ENCODE measurements around the gene NCF2.
A peak's percentile ranks its signal among the peaks of the same experiment; 100 is the strongest.
"Not testable (repeated sequence)": the region's sequence is repeated elsewhere in the genome, so short reads cannot be mapped to it uniquely, and the experiment has no call there.

Gene NCF2

GRCh38 chr1:183626236-183626635 is 36.0 kb upstream of the NCF2 start:
- peaks cover 21 to 22% of the 10 kb centered on the region in 2 donors for H3K4me1 Mint-ChIP-seq (ENCODE audit: low read depth in 2 of 2)
- not testable (repeated sequence) for H3K9me3 Mint-ChIP-seq; ATAC-seq (replicated peaks); H3K27me3 Mint-ChIP-seq; H3K27ac Mint-ChIP-seq; H3K4me3 Mint-ChIP-seq; DNase-seq
- H3K36me3 Mint-ChIP-seq (ENCODE audit: insufficient read depth): peaks cover 74% of the 10 kb centered on the region

GRCh38 chr1:183622884-183623785 is 32.9 kb upstream of the NCF2 start:
- Mint-ChIP-seq H3K36me3 (ENCODE audit: insufficient read depth) (peaks cover 43% of the 10 kb centered on the region), H3K9me3 (no peaks in the 10 kb centered on the region), H3K27me3 (no peaks in the 10 kb centered on the region), H3K4me3 (no peak overlapping the region), H3K27ac (peak overlapping the region; percentile 67 to 75), H3K4me1 (ENCODE audit: low read depth in 2 of 2) (peaks cover 6% of the 10 kb centered on the region in 2 donors)
- ATAC-seq (replicated peaks) (peak; percentile 84), DNase-seq (peak in 2 of 3 experiments; percentile 22 to 35)

GRCh38 chr1:183622013-183622412 is 31.8 kb upstream of the NCF2 start:
- peak overlapping the region in 1 of 2 donors; percentile 75 for H3K27ac Mint-ChIP-seq

GRCh38 chr1:183620311-183620710 is 30.1 kb upstream of the NCF2 start:
- Mint-ChIP-seq H3K27ac (peak overlapping the region in 1 of 2 donors; percentile 87), H3K27me3 (no peaks in the 10 kb centered on the region), H3K36me3 (ENCODE audit: insufficient read depth) (peaks cover 15% of the 10 kb centered on the region), H3K9me3 (no peaks in the 10 kb centered on the region), H3K4me3 (no peak overlapping the region), H3K4me1 (ENCODE audit: low read depth in 2 of 2) (peaks cover under 1 to 3% of the 10 kb centered on the region in 2 donors)
- no peak for DNase-seq
- ATAC-seq (replicated peaks): no peak

More at GRCh38 chr1:183622013-183622412, 31.8 kb upstream of the NCF2 start:
- Mint-ChIP-seq H3K36me3 (ENCODE audit: insufficient read depth) (peaks cover 32% of the 10 kb centered on the region), H3K4me1 (ENCODE audit: low read depth in 2 of 2) (peaks cover 6% of the 10 kb centered on the region in 2 donors), H3K9me3 (no peaks in the 10 kb centered on the region), H3K27me3 (no peaks in the 10 kb centered on the region), H3K4me3 (no peak overlapping the region)
- ATAC-seq (replicated peaks) (no peak), DNase-seq (no peak)

GRCh38 chr1:183619781-183620180 is 29.5 kb upstream of the NCF2 start:
- DNase-seq: no peak
- Mint-ChIP-seq H3K9me3 (no peaks in the 10 kb centered on the region), H3K4me3 (no peak overlapping the region), H3K27me3 (peaks cover 2 to 5% of the 10 kb centered on the region in 2 donors), H3K27ac (peak overlapping the region in 1 of 2 donors; percentile 87), H3K4me1 (ENCODE audit: low read depth in 2 of 2) (peaks cover 0 to 3% of the 10 kb centered on the region in 2 donors), H3K36me3 (ENCODE audit: insufficient read depth) (peaks cover 12% of the 10 kb centered on the region)
- ATAC-seq (replicated peaks): no peak

GRCh38 chr1:183618202-183618601 is 27.9 kb upstream of the NCF2 start:
- not testable (repeated sequence) for H3K4me3 Mint-ChIP-seq; DNase-seq; H3K4me1 Mint-ChIP-seq (ENCODE audit: low read depth in 2 of 2); H3K27ac Mint-ChIP-seq; ATAC-seq (replicated peaks); H3K9me3 Mint-ChIP-seq; H3K36me3 Mint-ChIP-seq (ENCODE audit: insufficient read depth)
- H3K27me3 Mint-ChIP-seq: peaks cover 6 to 19% of the 10 kb centered on the region in 2 donors

- not testable (repeated sequence) for H3K4me3 Mint-ChIP-seq; H3K4me1 Mint-ChIP-seq (ENCODE audit: low read depth in 2 of 2); H3K27ac Mint-ChIP-seq; DNase-seq; ATAC-seq (replicated peaks); H3K9me3 Mint-ChIP-seq; H3K36me3 Mint-ChIP-seq (ENCODE audit: insufficient read depth)
- H3K27me3 Mint-ChIP-seq: peaks cover 13 to 38% of the 10 kb centered on the region in 2 donors
Measured at GRCh38 chr1:183612975-183613374, 22.7 kb upstream of the NCF2 start.

- H3K4me1 Mint-ChIP-seq (ENCODE audit: low read depth in 2 of 2): no peaks in the 10 kb centered on the region
- H3K4me3 Mint-ChIP-seq: no peak overlapping the region
- no peak for DNase-seq
- no peaks in the 10 kb centered on the region for H3K36me3 Mint-ChIP-seq (ENCODE audit: insufficient read depth)
- ATAC-seq (replicated peaks): no peak
- peaks cover 13 to 38% of the 10 kb centered on the region in 2 donors for H3K27me3 Mint-ChIP-seq
- no peak overlapping the region for H3K27ac Mint-ChIP-seq
- H3K9me3 Mint-ChIP-seq: no peaks in the 10 kb centered on the region
Measured at GRCh38 chr1:183612407-183612806, 22.1 kb upstream of the NCF2 start.

- Mint-ChIP-seq H3K9me3 (no peaks in the 10 kb centered on the region), H3K4me3 (no peak overlapping the region), H3K27me3 (peaks cover 13 to 38% of the 10 kb centered on the region in 2 donors), H3K4me1 (ENCODE audit: low read depth in 2 of 2) (no peaks in the 10 kb centered on the region), H3K27ac (no peak overlapping the region), H3K36me3 (ENCODE audit: insufficient read depth) (no peaks in the 10 kb centered on the region)
- DNase-seq (no peak), ATAC-seq (replicated peaks) (no peak)
Measured at GRCh38 chr1:183611021-183611420, 20.8 kb upstream of the NCF2 start.

GRCh38 chr1:183609759-183610452 is 19.6 kb upstream of the NCF2 start:
- Mint-ChIP-seq H3K9me3 (no peaks in the 10 kb centered on the region), H3K4me1 (ENCODE audit: low read depth in 2 of 2) (no peaks in the 10 kb centered on the region), H3K27me3 (peaks cover 12 to 37% of the 10 kb centered on the region in 2 donors), H3K27ac (no peak overlapping the region), H3K36me3 (ENCODE audit: insufficient read depth) (no peaks in the 10 kb centered on the region), H3K4me3 (no peak overlapping the region)
- ATAC-seq (replicated peaks) (no peak), DNase-seq (no peak)

- no peaks in the 10 kb centered on the region for H3K9me3 Mint-ChIP-seq
- DNase-seq (no peak), ATAC-seq (replicated peaks) (peak; percentile 24)
- peaks cover 8 to 37% of the 10 kb centered on the region in 2 donors for H3K27me3 Mint-ChIP-seq
- H3K36me3 Mint-ChIP-seq (ENCODE audit: insufficient read depth): no peaks in the 10 kb centered on the region
- peaks cover 0 to 2% of the 10 kb centered on the region in 2 donors for H3K4me1 Mint-ChIP-seq (ENCODE audit: low read depth in 2 of 2)
- H3K27ac Mint-ChIP-seq: no peak overlapping the region
- H3K4me3 Mint-ChIP-seq: no peak overlapping the region
Measured at GRCh38 chr1:183609313-183609712, 19.1 kb upstream of the NCF2 start.

GRCh38 chr1:183607322-183607980 is 17.2 kb upstream of the NCF2 start:
- no peak for DNase-seq
- H3K36me3 Mint-ChIP-seq (ENCODE audit: insufficient read depth): no peaks in the 10 kb centered on the region
- H3K27ac Mint-ChIP-seq: no peak overlapping the region
- peaks cover 13 to 43% of the 10 kb centered on the region in 2 donors for H3K27me3 Mint-ChIP-seq
- H3K4me3 Mint-ChIP-seq: no peak overlapping the region
- H3K4me1 Mint-ChIP-seq (ENCODE audit: low read depth in 2 of 2): peaks cover 0 to 10% of the 10 kb centered on the region in 2 donors
- H3K9me3 Mint-ChIP-seq: no peaks in the 10 kb centered on the region
- ATAC-seq (replicated peaks): no peak

GRCh38 chr1:183605904-183606303 is 15.6 kb upstream of the NCF2 start:
- H3K9me3 Mint-ChIP-seq: no peaks in the 10 kb centered on the region
- H3K27ac Mint-ChIP-seq: no peak overlapping the region
- peaks cover 0 to 10% of the 10 kb centered on the region in 2 donors for H3K4me1 Mint-ChIP-seq (ENCODE audit: low read depth in 2 of 2)
- peaks cover 6 to 37% of the 10 kb centered on the region in 2 donors for H3K27me3 Mint-ChIP-seq
- no peak for DNase-seq
- H3K4me3 Mint-ChIP-seq: no peak overlapping the region
- ATAC-seq (replicated peaks): no peak
- no peaks in the 10 kb centered on the region for H3K36me3 Mint-ChIP-seq (ENCODE audit: insufficient read depth)

Data from effector memory CD8-positive, alpha-beta T cell (primary cell).